ENCODE measurements around the gene RESP18. TPM values are rescaled to one million over a fixed set of nuclear protein-coding genes. Genes with fewer than 3 reads are reported as not detected.

The RESP18 gene
- total RNA-seq, 6 experiments from 2014 or later = not detected

- H3K27ac ChIP-seq = no peak overlapping the region
- no peaks in the 10 kb centered on the region for H3K36me3 ChIP-seq
- peaks cover 0 to 4% of the 10 kb centered on the region in 2 donors for H3K27me3 ChIP-seq
- DNase-seq (no peak), ATAC-seq (peak in 3 of 4 donors; percentile 38 to 59 (median 51))
- H3K4me1 ChIP-seq = peaks cover 0 to 5% (median 0%) of the 10 kb centered on the region in 4 donors
- WGBS (ENCODE audit: insufficient coverage, low coverage, low lambda C conversion rate, missing lambda C conversion rate) = 30% methylated on average over 1 of the region's 1 CpG
- TF ChIP-seq CTCF (IDR thresholded peaks at IDR 0.05) = no peak
- TF ChIP-seq POLR2A (IDR thresholded peaks at IDR 0.05) = no peak
- intact Hi-C loops (cut with DNase I) = no loop called here
- no peak overlapping the region for H3K4me3 ChIP-seq
- H3K9me3 ChIP-seq = no peaks in the 10 kb centered on the region
Observed at GRCh38 chr2:219356834-219357233, 24.3 kb upstream of the RESP18 start.

DNA sequence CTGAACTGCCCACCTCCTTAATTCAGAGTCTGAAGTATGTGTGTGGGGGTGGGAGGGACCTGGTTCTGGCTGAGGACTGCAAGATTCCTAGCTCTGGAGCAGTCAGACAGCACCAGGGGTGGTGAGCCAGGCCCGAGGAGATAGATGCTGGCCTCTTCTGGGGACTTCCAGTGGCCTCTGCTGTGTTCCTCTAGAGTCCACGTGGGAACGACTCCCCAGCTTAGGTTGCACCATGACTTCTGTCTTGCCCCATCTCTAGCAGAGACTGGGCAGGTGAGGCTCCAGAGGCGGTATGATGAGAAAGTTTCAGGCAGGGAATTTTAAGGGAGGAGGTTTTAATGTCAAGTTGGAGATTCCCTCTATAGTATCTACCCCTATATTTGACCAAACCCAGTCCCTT is 22.0 kb upstream of the RESP18 start:
- Histone ChIP-seq H3K9me3 (no peaks in the 10 kb centered on the region), H3K27me3 (peaks cover 0 to 4% of the 10 kb centered on the region in 2 donors), H3K4me1 (peaks cover 0 to 5% (median 0%) of the 10 kb centered on the region in 4 donors), H3K36me3 (no peaks in the 10 kb centered on the region), H3K27ac (no peak overlapping the region), H3K4me3 (no peak overlapping the region)
- TF ChIP-seq CTCF (IDR thresholded peaks at IDR 0.05) (no peak), POLR2A (IDR thresholded peaks at IDR 0.05) (no peak)
- intact Hi-C loops (cut with DNase I) = no loop called here
- DNase-seq (no peak), ATAC-seq (no peak)
- WGBS (ENCODE audit: insufficient coverage, low coverage, low lambda C conversion rate, missing lambda C conversion rate) = 20% methylated on average over 1 of the region's 4 CpGs

DNA sequence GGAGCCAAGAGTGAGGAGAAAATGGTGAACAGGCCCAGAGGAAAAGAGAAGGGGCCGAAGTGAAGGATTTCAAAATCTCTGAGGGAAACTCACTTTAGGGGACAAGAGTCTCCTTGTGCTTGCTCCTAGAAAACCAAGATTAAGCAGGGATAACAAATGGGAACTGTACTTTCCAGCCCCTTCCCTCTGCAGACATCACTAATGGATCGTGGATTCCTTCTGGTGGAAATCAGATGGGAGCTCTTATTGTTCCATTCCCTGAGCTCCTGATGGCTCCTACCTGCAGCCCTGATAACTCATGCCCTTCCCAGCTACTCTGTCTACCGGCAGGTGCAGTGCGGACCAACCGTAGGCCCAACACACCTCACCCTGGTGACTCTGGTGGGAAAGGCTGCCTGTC is 20.6 kb upstream of the RESP18 start:
- DNase-seq = no peak
- intact Hi-C loops (cut with DNase I) = no loop called here

GRCh38 chr2:219352448-219353023 is 20.0 kb upstream of the RESP18 start:
- DNase-seq = peak in 1 of 3 donors; percentile 52
- TF ChIP-seq CTCF (IDR thresholded peaks at IDR 0.05) = peak; percentile 37 to 48 (median 44)
- no peak for TF ChIP-seq POLR2A (IDR thresholded peaks at IDR 0.05)
- H3K27ac ChIP-seq = no peak overlapping the region
- no peaks in the 10 kb centered on the region for H3K9me3 ChIP-seq
- H3K27me3 ChIP-seq = peaks cover 0 to 3% of the 10 kb centered on the region in 2 donors
- peak; percentile 46 to 76 (median 67) for ATAC-seq
- H3K4me1 ChIP-seq = no peaks in the 10 kb centered on the region
- WGBS (ENCODE audit: insufficient coverage, low coverage, low lambda C conversion rate, missing lambda C conversion rate) = 9% methylated on average over 5 of the region's 5 CpGs
- no peaks in the 10 kb centered on the region for H3K36me3 ChIP-seq
- H3K4me3 ChIP-seq = no peak overlapping the region
- intact Hi-C loops (cut with DNase I) = no loop called here

More for the DNA sequence above, 20.6 kb upstream of the RESP18 start:
- no peak for ATAC-seq
- WGBS (ENCODE audit: insufficient coverage, low coverage, low lambda C conversion rate, missing lambda C conversion rate) = 88% methylated on average over 1 of the region's 5 CpGs
- H3K27me3 ChIP-seq = peaks cover 0 to 4% of the 10 kb centered on the region in 2 donors
- H3K4me1 ChIP-seq = no peaks in the 10 kb centered on the region
- TF ChIP-seq CTCF (IDR thresholded peaks at IDR 0.05) (no peak), POLR2A (IDR thresholded peaks at IDR 0.05) (no peak)
- H3K27ac ChIP-seq = no peak overlapping the region
- H3K9me3 ChIP-seq = no peaks in the 10 kb centered on the region
- no peaks in the 10 kb centered on the region for H3K36me3 ChIP-seq
- no peak overlapping the region for H3K4me3 ChIP-seq

Measured in right lobe of liver (tissue), 6 donors.